Stimulated activated naive CD4-positive, alpha-beta T cell treated with Interleukin-2 at 50 U/mL for 16 hours (primary cell): ENCODE measurements around the gene STAB2.

Experiments
- DNase-seq: peaks from one replicate; lab custom pipeline; 2025; lab: John Stamatoyannopoulos, UW

Gene STAB2

DNA sequence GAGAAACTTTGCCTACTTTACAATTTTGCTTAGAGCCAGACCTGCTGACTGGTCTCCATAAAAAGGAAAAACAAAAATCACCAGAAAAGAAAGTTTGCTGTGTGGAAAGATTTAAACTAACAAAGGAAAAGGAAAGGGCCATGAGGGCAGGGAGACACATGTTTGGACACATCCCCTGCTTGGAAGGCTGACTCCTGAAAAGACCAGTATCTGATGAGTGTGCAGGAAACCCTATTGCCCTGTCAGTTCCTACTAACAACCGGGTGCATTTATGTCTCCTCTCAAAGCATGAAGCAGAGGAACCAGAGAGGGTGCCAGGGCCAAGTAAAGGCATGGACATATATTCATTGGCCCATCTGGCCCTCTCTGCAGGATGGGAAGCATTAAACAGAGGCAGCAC, 7.0 kb upstream of the STAB2 start:
- DNase-seq, result no peak

DNA sequence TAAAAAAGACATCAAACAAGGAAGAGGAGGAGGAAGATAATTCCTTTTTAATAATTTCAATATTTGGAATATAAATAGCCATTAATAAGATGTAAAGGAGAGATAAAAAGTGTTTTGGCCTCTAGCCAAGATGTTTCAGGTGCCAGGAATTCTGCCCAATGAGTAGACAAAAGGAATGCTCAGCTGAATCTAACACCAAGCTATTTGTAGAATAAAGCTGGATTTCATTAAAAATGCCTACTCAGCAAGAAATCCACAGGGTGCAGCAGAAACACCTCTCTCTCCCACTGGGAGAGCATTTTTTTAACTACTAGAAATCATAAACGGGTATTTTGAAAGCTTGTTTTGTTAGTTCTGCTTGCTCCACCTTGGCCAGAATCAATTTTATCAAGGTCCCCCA, 4.1 kb upstream of the STAB2 start:
- no peak for DNase-seq

DNA sequence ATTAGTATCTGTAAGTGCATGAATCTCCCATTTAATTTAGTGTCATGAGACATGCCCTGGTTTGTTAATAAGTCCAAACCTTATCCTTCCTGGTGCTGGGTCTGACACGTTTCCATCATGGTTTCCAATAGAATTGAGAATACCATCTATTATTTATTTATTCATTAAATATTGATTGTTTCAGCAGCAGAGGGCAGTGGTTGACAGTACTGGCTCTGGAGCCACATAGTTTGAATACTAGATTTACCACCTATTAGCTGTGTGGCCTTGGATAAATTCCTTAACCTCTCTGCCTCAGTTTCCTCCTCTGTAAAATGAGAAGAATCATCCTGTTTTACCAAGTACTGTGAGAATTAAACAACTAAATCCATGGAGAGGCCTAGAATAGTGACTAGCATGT, 941 bp upstream of the STAB2 start:
- DNase-seq, result no peak

DNA sequence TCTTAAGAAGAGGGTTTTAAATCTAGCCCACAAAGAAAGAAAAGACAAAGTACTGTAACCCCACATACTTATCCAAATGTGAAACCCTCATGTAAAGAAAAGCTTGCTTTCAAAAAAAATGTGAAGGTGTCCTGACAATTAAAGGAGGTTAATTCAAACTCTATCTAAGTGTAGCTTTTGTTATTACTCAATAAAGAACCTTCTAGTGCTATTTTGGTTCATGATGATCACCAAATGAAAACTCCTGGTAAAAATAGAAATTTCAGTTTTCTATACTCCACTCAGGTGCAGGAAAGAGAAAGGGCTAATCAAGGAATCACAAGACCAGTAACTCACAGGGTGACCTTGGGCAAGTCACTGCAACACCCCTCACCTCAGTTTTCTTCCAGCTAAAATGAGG, 1.6 kb downstream of the STAB2 start:
- DNase-seq, result no peak

DNA sequence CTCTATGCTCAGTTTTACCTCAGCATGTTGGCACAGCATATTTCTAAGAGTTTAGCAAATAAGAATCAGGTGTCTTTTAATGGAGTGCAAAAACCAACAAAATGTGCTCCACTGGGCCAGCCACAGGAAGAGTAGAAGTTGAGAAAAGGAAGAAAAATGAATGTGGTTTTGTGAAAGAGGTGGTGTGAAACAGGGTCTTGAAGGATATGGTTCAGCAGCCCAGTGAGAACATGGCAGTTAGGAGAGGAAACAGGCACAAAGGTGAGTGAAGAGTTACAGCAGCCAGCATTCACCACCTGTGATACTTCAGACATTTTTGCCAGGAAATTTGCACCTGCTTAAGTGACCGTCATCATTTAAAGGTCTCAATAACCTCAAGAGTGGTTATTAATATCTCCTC, 2.4 kb downstream of the STAB2 start:
- DNase-seq, result no peak

DNA sequence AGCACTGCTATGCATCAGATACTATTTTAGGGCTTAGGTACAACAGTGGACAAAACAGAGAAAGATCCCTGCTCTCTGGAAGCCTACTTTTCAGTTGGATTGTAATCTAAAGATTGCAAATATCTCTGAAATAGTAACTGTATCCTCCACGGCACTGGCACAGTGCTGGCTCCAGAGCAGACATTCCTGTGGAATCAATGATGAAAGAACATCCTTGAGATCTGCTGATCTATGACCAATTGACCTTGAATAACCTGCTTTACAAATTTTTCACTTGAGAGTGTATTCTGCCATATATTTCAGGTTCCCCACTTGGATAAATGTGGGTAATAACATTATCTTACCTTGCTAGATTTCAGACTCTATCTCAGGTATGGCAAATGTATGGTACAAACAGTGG, 3.2 kb downstream of the STAB2 start:
- no peak for DNase-seq

DNA sequence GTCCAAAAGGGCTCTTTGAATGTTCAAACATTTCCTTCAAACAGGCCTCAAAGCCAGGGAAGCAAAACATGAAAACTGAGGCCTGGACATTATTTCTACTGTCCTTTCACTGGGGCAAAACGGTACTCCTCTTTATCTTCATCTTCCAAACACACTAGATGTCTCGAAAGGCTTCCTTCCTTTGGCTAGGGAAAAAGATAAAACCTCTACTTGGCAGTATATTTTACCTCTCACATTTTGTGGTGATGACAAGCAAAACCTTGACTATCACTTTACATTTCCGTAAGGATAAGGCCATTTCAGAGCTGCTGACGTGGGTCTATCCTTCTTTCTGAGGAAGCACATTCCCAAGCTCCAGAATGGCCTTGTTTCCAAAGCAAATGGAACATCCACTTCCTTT, 9.9 kb downstream of the STAB2 start:
- no peak for DNase-seq

DNA sequence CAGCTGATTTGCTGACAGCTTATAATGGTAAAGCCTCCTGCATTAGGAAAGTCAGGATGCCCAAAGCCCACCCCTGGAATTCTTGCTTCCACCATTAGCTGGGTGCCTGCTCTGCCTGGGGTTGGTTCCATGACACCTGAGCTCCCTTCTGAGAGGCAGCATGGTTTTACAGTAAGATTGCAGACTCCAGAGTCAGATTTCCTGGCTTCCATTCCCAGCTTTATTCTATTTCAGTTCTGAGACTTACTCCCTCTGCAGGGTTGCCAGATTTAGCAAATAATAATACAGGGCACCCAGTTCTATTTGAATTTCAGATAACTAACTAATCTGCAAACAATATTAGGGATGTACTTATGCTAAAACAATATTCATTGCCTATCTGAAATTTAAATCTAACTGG, 12.2 kb downstream of the STAB2 start:
- DNase-seq, result no peak

DNA sequence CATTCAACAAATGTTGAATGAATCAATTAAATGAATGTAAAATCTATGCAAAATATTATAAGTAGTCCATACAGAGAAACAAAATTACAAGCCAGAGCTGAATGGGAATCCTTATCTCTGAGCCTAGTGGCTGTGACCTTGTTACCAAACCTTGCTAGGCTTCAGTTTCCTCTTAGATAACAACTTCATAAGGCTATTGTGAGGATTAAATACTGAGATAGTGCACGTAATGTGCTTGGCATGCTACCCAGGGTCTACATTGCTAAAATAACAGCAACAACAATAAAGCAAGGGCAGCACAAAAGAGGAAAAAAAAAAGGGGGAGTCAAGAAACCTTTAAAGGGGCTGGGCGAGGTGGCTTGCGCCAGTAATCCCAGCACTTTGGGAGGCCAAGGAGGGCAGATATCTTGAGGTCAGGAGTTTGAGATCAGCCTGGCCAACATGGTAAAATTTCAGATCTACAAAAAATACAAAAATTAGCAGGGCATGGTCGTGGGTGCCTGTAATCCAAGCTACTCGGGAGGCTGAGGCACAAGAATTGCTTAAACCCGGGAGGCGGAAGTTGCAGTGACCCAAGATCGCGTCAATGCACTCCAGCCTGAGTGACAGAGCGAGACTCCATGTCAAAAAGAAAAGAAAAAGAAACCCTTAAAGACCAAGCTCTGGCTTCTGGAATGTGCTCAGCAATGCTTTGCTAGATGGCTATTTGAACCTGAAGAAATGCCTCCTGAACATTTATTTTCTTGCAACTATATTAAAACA, 14.1 kb downstream of the STAB2 start:
- no peak for DNase-seq

DNA sequence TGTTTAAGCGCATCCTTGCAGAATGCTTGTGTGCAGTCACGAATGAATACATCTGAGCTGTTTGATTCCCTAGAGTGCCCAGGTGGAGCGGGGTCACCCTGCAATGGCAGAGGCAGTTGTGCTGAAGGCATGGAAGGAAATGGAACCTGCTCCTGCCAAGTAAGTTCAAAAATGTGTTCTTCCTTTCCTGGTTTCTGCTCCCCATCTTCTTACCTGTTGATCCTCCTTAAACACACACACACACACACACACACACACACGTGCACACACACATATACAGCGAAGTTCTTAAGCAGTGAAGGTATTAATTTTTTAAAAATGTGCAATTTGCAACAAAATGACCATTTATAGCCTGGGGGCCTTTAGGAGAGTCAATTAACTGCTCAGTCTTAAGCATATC, 33.3 kb downstream of the STAB2 start:
- DNase-seq, result no peak

DNA sequence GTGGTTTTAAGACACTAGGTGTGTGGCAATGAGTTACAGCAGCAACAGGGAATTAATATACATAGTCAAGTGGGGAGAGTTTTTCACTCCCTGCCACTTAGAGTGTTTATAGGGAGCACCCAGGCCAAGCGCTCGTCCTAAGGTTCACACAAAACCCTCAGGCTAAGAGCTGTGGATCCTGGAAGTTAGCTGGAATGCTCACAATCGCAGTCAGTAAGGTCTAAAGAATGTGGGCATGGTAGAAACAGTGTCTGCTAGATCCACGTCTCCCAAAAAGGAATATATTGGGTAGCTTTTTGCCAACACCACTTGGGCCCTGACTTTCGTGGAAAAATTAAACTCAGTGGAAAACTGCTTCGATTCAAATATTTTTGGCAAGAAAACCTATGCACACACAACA, 36.6 kb downstream of the STAB2 start:
- no peak for DNase-seq

DNA sequence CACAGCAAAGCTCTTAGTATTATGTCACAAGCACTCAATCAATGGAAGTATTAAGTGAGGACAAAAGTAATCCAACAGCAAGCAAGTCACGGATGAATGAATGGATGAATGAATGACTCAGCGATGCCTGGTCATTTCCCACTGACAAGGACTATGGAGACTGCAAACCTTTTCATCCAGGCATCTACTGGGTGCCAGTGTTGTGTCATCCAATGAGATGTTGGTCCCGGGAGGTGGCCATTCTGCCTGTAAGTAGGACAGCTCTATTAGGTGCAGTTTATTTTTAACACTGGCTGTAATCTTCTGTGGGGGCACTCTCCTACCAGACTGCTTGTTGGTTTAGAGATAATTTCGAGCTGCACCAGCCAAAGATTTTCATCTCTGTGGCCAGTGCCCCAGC, 39.4 kb downstream of the STAB2 start:
- DNase-seq, result no peak

DNA sequence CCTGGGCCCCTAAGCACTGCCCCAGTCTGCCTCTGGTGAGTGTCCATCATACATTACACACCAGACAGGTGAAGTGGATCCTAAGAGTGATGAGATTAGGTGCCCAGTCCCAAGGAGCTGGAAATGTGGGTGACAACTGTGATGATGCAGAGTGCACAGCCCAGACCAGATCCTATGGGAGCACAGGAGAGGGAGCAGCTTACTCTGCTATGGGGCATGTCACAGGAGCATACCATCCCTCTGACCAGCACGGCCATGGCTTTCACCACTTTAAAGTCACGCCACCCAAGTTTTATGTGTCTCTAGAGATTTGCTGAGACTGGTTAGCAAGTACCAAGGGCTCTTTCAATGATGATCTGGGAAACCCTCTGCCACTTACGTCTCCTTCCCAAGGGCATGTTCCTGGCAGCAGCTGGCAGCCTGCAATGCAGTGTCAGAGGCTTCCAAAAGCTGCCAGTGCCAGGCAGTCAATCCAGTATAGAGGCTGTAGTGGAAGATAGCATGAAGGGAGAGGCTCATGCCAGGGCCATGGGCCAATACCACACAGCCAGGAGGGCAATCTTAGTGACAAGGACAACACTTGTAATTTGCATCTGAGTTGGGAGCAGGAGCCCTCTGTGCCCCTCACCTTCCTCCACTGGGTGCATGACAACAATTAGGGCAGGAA, 40.2 kb downstream of the STAB2 start:
- no peak for DNase-seq

DNA sequence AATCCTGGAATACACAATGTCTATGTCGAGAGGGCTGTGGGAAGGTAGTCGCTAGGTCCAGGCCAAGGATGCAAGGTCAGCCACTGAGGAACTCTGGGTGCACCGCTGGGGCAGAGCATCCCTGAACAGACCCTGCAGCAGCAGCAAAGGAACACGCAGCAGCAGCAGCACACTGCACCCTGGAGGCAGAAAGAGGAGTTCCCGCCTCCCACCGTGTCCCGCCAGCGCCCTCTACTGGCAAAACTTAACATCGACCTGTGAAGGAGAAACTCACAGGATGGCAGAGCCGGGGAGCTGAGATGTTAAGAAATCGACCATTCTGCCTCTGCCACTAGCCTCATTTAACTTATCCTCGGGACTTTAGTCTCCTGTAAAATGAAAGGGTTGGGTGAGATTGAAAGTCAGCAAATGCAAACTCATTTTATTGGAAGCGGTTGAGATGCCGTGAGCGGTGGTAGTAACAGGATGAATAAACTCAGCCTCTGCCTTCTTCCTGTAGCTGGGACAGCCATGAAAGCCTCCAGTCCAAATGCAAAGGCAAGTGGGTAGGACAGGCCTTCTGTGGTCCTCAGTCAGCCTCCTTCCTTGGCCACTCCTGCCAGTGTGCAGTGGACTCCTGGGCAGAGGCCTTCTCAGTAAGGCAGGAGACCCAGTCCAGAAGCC, 45.6 kb downstream of the STAB2 start:
- no peak for DNase-seq

DNA sequence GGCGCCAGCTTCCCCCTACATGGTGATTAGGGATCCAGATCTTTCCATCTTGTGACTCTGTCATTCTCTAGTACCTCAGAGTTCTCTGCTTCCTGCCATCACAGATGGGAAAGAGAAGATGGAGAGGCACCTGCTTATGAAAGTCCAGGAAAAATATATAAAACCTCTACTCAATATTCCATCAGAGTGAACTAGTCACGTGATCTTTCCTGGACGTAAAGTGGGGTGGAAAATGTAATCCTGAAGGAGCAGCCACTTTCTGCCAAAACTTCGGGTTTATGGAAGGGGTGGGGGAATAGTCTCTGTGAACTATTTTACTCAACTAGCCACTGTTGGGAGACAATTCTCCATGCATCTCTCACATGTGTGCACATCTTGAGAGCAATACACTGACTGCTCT, 47.7 kb downstream of the STAB2 start:
- DNase-seq, result no peak

DNA sequence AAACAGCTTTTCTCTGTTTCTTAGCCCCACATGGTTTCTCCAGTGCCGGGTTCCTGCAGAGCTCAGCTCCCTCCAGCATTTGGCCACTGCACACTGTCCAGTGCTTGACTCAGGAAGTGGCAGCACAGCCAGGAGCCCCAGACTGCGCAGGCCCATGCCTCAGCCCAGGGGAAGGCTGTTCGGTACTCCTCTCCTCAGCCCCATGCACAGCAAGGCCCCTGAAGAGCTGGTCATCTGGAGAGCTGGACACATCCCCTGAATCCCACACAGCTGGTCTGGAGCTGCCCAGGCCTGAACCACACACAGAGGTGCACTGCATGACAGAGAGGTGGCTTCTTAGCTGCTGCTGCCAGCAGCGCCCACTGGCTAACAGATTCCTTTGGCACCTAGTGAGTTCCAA, 48.3 kb downstream of the STAB2 start:
- no peak for DNase-seq

DNA sequence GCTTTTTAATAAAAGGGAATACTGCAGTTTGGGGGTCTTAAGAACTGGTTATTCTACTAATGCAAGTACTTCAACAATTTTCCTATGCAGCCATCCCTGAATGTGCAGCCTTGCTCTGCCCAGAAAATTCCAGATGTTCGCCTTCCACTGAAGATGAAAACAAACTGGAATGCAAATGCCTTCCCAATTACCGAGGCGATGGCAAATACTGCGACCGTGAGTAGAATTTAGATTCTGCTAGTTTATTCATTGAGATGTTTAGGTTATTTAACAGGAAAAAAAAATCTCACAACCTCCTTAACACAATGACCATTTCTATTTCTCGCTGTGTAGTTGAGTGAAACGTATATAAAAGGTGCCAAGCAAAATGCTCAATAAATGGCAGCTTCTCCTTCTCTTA, 49.9 kb downstream of the STAB2 start:
- DNase-seq, result no peak

DNA sequence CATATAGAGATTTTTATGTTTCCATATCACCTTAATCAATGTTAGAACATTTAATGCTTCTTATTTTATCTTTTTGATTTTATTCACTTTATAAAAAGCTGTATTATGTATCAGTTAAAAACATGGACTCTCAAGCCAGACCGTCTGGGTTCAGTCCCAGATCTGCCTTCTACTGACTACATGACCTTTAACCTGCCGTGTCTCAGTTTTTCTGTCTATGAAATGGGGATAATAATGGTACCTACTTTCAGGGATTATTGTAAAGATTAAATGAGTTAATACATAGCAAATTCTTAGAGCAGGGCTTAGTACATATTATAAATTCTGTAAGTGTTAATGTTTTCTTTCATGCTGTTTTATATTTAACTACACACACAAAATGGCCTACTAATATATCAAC, 50.4 kb downstream of the STAB2 start:
- no peak for DNase-seq

DNA sequence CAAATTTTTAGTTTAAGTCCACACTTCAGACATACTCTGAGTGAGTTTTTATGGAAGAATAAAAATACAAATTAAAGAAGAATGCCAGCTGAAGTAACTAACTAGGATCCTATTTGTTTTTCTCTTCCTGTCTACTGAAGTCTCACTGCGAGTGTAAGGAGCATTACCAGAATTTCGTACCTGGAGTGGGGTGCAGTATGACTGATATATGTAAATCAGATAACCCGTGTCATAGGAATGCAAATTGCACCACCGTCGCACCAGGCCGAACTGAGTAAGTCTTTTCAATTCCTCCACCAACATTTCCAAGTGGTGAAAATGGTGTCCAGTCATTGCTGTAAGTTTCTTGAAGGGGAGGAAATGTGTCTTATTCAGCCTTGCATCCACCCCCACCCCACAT, 52.9 kb downstream of the STAB2 start:
- no peak for DNase-seq

DNA sequence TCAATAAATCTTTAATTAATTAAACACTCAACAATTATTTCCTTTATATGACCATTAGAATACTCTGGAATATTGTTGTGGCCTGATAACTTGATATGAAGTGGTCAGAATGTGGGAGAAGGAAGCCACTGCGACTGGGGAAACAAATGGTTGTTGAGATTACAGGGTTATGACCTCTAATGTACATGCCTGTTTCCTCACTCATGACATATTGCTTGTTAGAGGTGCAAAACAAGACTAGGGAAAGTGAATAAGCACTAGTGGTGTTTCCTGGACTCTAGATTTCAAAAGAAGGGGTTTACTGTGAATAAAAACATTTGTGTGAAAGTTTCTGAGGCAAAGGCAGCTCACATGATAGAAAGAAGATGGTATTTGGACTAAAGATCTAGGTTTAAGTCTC, 53.3 kb downstream of the STAB2 start:
- no peak for DNase-seq

DNA sequence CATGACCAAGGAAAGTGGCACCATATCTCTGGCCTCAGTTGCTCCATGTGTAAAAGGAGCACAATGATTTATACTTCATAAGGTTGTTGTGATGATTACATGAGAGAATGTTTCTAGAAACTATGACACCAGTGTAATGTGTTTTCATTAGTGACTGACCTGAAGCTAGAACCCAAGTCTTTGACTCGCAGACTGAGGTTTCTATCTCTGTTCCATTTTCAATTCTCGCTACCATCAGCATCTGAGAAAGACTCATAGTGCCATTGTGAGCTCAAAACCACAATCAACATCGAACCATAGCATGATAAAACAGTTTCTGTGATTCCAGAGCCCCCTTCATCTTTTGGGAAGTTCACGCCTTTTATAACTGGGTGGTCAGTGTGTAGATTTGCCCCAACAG, 53.8 kb downstream of the STAB2 start:
- DNase-seq, result no peak

DNA sequence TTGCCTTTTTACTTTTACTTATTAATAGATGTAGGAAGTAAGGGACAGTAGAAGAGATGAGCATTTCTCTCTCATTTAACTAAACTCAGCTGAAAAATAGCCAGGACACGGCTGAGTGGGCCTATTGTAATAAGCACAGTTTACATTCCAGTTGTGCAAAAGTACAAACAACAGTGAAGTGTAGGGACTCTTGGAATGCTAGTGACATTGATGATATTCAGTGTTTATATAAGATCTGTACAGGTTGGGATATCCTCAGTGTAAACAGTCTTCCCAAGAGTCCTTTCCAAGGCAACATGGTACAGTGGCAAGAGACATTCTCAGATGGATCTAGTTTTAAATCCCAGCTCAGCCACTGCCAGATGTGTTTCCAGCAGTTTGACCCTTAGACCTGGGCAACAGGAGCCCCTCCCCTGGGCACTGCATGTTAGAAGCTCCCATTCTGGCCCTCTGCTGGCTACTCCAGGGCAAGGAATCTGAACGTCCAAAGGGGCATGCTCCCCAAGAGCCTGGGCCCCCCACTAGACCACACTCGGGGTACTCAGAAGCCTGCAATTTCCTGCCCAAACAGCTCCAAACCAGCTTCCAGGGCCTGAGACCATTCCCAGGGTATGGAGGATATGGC, 55.3 kb downstream of the STAB2 start:
- no peak for DNase-seq

DNA sequence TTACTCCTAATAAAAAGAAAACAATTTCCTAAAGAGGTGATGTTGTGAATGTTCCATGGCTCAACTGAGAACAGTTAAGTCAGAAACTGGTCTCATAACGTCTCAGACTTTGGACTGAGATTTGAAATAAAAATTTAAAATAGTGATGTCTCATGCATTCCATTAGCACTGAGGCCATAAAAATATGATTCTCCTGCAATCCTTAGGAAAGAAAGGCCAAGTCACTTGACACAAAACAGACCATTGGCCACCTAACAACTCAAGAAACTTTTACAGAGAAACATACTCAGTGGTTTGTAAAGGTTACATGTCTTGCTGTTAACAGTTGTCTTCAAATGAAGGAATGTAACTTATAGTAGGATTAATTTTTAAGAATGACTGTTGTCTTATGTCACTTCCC, 58.1 kb downstream of the STAB2 start:
- DNase-seq, result no peak
